HG02588 (cell line): ENCODE results near the gene FMN1.
A peak's percentile ranks its signal among the peaks of the same experiment; 100 is the strongest.

Experiments used
- ATAC-seq: cut with Tn5 transposase; IDR thresholded peaks from one replicate; pipeline ENCODE4 v1.9.1; 2021; ENCODE audit warnings: mild to moderate bottlenecking, moderate library complexity; ENCODE audit not compliant: unreplicated experiment

Gene FMN1

DNA sequence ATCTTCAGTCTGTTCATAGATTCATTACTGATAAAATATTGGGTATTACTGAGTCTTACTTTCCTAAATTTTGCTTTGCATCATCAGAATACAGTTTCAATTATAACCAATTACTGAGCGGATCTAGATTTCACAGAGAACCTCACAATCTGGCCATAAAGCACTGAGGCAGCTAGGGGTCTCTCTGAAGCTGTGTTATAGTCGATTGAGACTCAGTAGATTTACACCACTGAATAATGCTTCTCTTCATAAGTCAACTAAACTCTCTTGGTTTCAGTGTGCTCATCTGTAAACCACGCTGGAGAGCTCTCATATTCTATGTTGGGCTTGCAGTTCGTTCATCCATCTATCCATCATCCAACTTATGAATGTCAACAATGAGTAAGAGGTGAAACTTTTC, 296.1 kb downstream of the FMN1 start:
- ATAC-seq: no peak

DNA sequence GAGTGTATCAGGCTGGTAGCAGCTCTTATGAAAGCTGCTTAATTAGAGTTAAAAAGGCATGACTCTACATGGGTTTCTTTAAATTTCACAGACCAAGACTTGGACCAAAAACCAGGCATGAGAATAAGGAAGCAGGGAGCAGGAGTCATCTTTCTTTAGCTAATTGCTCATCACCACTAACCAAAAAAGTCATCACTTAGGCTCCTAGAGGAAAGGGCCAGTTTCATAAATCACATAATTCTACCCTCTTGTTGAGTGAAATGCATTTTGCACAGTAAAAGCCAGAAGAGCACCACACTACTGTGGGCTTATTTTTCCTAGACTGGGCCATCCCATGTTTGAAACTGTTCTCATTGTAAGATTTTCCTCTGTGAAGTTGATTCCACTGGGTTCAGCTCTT, 301.1 kb downstream of the FMN1 start:
- ATAC-seq: no peak

DNA sequence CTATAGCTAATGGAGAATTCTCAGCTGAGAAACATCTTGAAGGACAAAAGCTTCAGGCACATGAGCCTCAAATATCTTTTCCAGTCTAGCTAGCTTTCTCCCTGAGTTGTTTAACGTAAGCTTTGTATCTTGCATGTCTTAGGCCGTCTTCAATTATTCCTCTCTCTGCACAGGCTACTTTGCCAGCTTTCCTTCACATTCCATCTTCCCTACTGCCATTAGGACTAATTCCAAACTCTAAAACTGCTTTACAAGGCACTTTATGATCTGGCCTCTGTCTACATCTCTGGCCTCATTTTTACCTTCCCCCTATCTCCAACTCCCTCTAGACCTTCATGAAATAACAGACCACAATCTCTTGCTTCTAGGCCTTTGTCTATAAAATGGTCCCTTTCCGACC, 305.3 kb downstream of the FMN1 start:
- no peak for ATAC-seq

DNA sequence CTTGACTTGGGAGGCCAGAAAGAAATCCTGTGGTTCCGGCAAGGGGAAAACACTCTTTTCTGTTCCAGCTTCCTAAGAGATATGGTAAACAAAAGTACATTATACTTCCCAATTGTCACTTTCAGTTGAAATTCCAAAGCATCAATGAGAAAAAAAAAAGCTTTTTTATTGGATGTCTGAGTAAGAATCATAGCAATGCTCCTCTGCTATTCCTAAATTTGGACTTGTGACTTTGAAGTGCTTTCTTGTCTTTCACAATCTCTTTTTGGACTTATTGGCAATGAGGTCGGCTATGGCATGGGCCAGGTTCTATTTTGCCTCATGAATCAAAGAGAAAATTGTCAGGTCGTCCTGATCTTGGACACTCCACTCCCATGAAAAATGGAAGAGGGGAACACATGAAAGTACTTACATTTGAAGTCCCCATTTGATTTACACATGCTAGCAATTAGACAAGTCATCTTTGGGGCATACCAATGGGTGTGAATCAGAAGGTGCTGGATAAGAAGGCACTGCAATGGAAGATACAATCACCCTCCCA, 306.2 kb downstream of the FMN1 start:
- ATAC-seq: no peak

DNA sequence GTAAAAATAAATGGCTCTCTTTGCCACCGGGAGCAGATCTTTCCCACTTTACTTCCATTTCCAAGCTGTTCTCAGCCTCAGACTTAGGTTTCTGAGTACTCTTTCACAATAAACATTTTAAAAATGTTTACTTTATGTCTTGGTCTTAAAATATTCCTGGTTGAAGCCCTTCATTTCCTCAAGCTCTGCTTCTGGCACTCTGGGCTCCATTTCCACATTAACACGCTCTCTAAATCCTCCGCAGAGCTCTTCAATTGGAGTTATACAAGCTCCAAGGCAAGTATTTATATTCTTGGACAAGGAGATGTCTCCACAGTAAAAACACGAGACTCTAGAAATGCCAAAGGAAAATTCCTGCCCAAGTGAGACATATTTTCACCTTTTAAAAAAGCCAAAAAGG, 307.4 kb downstream of the FMN1 start:
- ATAC-seq: no peak

DNA sequence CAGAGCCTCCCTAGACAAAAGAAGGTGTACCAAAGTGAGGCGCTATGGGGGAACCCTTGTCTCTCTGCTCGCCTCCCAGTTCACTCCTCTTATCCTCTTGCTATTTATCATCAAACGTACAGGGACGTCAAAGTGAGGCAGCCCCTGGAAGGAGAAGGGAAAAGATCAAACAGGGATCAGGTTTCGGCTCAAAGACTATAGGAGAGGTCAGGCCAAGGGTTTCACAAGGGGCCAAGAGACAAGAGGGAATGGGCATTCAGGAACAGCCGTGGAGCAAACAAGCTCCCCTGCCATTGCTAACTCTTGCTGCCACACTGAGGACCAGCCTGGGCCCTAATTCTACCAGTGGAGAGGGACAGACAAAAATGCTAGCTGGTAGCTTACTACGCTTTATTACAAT, 308.1 kb downstream of the FMN1 start:
- no peak for ATAC-seq

DNA sequence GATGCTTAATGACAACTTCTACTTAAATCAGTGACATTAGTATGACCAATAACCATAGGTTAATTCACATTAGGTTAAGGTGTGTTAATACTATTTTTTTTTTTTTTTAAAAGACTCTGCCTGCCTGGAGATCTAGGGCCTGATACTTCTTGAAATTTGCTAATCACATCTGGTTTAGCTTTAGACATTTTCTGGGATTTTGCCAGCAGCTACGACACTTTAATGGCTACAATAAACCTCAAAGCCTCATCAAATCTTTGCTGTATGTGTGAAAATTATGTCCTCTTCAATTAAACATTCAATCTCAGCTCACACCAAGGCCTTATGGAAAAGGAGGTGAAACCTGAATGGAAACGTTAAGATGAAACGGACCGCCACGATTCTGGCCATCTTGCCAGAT, 308.8 kb downstream of the FMN1 start:
- no peak for ATAC-seq

DNA sequence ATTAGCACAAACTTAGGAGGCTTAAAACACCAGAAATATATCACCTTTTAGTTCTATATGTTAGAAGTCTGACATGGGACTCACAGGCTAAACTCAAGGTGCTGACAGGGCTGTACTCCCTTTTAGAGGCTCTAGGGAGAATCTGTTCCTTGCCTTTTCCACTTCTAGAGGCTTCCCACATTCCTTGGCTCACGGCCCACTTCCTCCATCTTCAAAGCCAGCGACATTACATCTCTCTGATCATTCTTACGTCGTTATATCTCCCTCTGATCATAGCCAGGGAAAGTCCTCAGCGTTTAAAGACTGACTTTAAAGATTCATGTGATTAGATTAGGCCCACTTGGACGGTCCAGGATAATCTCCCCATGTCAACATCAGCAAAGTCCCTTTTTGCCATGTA, 310.4 kb downstream of the FMN1 start:
- no peak for ATAC-seq

DNA sequence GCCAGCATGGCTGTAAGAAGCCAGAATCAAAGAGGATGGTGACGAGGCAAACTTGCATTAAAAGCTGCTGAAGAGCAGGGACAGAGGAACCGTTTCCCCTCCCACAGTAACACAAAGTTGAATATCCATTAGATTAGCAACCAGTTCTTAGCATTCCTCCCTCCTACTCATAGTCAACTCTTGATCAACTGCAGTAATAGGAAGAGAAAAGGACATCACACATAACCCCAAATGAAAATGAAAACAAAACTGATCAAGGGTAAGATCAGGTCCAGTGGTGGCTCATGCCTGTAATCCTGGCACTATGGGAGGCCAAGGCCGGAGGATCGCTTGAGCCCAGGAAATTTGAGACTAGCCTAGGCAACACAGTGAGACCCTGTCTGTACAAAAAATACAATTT, 311.6 kb downstream of the FMN1 start:
- no peak for ATAC-seq

DNA sequence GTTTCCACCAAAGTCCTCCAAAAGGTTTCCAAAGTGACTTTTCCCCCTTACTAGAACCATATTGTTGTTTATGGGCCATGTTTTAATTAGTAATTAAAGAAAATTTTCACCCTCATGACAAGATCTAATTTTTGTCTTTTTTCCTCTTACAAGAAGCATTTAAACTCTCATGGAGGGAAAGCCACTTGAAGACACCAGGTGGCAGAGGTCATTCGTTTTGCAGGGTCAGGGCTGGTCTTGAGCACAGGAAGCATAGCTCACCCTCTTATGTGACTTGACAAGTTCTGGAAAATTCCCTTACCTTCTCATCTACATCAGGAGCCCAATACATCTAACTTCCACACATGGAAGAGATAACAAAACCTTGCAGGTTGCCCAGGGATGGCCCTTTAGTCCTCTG, 313.0 kb downstream of the FMN1 start:
- ATAC-seq: no peak

DNA sequence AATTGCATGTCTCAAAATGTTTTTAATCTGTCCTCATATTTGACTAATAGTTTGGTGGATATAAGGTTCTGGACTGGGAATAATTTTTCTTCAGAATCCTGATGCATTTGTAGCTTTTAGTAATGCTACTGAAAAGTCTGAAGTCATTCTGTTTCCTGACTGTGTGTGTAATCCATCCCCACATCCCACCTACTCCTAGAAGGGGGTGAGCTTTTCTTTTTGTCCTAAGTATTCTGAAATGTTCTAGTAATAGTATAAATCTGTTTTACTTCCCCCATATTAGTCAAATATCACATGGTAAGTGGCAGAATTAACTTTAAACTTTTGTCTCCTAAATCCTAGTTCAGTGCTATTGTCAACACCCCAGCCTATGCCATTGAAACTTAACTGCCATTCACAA, 313.9 kb downstream of the FMN1 start:
- no peak for ATAC-seq

DNA sequence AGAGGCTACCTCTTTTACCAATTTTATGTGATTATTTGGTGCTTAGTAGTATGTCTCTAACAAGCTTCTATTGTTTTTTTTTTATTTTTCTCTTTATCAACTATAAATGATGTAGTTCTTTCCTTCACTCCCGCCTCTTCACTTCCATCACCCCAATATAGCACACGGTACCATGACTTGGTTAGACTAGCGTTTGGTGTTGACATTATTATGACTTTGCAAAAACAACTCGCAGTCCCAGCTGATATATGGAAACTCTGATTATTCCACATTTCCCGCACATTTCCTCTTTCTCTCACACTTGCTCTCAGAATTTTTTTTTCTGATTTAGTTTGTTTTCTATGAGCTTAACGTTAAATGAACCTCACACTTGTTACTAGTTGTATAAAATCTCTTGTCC, 314.5 kb downstream of the FMN1 start:
- ATAC-seq: no peak

DNA sequence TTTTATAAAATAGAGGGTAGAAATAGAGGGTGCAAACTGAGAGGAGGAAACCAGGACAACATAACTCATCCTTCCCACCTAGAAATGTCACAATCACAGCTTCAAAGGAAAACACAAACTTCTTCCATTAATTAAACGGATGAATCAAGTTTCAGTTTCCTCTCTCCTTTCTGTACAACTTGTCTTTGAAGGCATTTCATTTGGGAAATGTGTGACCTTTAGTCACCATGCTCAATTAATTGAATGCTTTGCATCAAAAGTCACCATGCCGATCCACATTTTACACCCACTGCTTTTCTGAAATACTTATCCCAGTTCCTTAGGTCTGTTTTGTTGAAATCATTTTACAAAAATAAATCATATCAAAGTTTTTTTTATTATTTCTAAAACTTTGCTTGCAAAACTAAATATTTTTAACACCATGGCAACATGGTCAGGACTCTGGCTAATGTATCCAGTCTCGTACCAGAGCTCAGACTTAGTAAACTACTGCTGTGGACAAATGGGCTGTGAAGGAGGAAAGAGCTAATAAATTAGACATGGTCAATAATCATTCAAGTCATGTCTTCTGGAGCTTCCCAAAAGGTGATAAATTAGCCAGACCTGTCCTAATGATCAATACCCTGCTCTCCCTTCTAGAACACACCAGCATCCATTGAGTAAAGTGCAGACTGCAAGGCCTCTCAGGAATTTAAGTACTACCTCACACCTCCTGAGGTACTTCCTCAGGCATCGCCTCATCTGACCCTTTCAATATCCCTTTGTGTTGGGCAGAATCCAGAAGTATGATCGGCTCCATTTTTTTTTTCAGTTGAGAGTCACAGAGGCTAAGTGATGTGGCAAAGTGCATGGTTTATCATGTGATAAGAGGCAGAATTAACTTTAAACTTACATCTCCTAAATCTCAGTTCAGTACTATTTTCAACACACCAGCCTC, 315.4 kb downstream of the FMN1 start:
- ATAC-seq: no peak

DNA sequence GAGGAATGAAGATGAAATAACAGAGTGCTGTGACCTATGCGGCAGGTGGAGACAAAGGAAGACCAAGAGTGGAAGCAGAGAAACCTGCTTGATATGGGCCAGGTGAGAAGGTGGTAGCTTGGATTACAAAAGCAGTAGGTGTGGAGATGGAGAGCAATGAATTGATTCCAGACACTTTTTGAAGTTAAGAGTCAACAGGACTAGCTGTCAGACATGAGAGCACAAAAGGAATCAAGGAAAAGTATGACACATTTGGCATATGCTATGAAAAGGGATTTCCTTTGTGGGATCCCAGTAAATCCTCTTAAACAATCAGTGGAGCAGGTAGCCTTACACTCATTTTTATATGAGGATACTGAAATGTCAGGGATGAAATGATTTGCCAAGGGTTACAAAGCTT, 316.2 kb downstream of the FMN1 start:
- no peak for ATAC-seq

DNA sequence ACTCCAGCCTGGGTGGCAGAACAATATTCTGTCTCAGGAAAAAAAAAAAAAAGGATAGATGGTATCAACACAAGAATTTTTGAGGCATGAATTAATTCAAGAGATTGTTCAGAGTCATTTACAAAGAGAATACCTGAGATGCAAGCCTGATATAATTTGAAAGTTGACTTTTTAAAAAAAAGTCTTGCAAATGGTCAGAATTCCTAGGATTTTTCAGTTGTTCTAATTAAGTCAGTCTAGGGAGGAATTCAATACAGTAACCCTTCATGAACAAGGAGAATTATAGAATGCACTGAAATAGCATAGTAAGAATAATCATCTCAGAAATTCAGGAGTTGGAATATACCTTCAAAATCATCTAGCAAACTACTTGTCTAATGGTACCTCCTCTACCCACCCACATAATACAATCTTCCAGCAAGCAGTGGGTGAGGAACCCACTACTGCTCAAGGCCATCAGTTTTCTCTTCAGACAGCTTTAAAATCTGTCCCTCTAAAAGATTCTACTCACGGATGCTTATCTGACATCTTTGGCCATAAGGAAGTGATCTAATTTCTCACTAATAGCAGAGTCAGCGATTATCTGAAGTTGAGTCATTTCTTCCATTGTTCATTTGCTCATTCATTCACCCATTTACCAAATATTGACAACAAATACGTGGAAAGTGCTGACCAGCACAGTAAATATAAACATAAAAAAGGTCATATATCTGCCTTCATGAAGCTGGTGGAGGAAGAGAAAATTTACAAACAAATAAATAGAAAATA, 317.1 kb downstream of the FMN1 start:
- no peak for ATAC-seq

DNA sequence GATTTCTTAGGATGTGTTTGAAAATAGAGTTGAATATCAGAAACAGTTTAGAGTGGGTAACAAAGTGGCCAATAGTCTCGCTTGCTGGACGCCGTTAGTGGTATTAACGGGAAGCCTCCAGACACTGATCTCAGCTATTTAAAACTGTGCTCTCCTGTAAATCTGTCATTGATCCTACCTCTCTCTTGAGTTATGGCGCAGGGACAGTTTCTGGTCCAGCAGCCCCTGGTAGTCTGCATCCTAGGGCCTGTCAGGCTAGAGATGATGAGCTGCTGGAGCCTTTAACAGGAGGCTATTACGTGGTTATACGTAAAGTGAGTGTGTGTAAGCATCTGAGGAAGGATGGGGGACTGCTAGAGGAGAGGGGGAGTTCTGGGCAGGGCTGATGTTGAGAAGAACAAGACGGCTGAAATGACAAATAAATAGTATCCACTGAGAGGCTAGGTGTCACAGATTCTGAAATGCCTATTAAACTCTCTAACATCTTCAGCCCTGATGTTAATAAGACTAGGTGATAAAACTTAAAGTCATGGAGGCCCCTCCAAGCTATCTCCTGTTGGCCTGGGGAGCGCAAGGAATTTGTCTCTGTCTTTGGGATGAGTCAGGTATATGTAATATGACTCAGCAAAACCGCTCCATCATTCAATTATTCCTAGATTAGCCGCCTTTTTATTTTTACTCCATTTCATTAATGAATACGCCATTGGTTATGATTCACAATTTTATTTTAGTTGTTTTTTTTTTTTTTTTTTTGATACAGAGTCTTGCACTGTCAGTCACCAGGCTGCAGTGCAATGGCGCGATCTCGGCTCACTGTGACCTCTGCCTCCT, 321.0 kb downstream of the FMN1 start:
- ATAC-seq: no peak

DNA sequence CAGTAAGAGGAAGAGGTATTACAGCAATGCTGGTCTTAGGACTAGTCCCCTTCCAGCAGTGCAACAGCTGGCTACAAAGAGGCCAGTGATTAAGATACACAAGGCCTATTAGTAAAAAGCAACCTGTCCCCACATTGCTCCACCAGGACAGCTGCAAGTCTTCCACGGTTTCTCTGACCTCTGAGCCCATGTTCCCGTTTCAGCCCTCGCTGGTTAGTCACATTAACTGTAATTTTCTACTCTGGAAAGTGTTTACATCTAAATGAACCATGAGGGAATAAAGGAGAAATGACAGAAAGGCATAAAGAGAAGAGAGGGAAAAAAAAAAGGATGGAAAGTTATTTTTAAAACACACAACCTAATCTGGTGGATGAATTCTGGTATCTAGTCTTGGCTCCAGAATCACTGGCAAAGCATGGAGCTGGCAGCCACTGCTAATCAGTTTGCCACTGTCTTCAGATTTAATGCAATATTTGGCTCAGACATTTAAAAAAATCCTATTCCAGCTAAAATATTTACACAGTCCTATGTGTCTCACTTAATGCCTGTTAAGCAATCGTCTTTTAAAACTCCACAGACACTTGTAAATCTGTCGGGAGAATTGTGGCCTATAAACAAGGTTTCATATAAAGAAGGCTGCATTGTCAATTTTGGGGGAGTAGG, 321.8 kb downstream of the FMN1 start:
- ATAC-seq: no peak

DNA sequence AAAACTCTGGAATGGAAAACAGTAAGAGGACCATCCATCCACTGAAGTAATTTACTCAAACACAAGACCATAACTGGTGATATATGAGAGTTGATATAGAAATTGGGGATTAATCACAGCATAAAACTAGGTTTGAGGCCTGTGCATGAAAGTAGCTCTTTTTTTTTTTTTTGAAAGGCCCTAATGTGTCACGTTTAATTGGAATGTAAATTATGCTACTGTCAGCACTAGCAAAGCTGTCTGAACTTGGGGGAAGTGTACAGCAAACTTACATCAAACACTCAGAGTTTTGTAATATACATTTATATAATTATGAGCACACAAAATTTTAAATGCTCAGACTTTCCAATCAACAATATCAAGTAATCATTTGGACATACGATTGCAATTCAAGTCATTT, 322.6 kb downstream of the FMN1 start:
- no peak for ATAC-seq

DNA sequence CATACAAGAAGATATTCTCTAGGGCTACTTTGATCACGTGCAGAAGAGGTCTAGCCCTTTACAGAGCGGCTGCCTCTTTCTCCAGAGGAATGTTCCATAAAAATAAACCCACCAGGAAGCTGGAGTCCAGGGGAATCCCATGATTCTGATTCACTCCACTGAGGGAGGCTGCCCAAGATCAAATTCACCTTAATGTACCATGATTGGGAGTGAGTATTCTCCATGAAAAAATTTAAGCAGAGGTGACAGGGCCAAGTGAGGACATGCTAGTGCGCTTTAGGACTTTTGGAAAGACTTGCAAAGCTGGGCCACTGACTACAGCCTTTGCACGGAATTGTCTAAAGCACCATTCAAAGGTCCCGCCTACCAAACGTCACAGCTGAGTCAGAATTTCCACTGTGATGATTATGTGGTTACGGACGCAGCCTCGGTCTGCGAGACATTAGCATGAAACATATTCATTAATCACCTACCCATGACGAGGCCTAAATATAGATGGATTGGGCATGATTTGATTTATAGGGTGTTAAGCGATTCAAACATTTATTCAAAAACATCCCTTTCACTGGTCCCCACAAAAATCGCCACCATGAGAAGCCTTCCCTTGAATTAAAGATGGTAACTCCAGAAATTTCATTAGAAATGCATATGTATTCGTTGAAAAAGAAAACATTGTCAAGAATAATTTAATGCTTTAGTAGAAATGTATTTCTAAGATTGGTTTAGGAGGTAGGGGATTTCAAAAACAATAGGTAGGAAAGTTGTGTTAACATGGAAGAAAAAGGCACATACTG, 324.1 kb downstream of the FMN1 start:
- peak; percentile 83 for ATAC-seq

DNA sequence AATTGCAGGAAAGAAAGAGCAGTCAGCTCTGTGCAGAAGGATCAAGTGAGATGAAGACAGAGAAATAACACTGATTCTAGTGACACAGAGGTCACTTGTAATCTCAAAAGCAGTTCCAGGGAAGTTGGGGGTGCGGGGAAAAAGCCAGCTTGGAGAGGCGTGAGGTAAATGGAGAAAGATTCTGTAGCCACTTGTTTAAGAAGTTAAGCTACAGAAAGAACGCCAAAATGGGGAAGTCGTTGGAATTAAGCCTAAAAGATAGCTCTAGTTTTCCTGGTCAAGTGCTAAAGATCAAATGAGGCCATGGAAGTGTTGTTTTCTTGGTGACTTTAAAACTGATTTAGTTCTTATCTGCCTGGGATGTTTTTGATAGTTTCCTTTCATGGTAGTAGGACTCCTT, 324.7 kb downstream of the FMN1 start:
- no peak for ATAC-seq
